Thymus (tissue), 11 donors: Measurements from ENCODE around the gene YY1. TPM values are rescaled to one million over a fixed set of nuclear protein-coding genes. Genes with fewer than 3 reads are reported as not detected.

Experiments used
- DNase-seq, 9 donors: peaks; one replicate each; pipeline ENCODE4 v3.0.0-alpha.2; 2013; ENCODE audit warnings: low spot score in 9 of 9, low read depth in 6 of 9, missing footprints in 1 of 9
- H3K27ac ChIP-seq, 2 donors: one replicate each; pipeline ENCODE4 v1.5.1; 2013; ENCODE audit warnings: control low read depth in 1 of 2, low read depth in 1 of 2, low read length in 1 of 2, mild to moderate bottlenecking in 1 of 2, moderate library complexity in 1 of 2
- H3K27me3 ChIP-seq, 2 donors: one replicate each; pipeline ENCODE4 v1.5.1; 2013; ENCODE audit warnings: low read length in 1 of 2; ENCODE audit not compliant: control insufficient read depth in 2 of 2, insufficient read depth in 1 of 2
- H3K36me3 ChIP-seq, 2 donors: one replicate each; pipeline ENCODE4 v1.5.1; 2013; ENCODE audit warnings: low read length in 1 of 2, mild to moderate bottlenecking in 1 of 2, moderate library complexity in 1 of 2; ENCODE audit not compliant: control insufficient read depth in 2 of 2, insufficient read depth in 2 of 2
- H3K4me1 ChIP-seq, 2 donors: one replicate each; pipeline ENCODE4 v1.5.1; 2013; ENCODE audit warnings: low read length in 2 of 2; ENCODE audit not compliant: control insufficient read depth in 2 of 2, insufficient read depth in 2 of 2
- H3K4me3 ChIP-seq, 2 donors: one replicate each; pipeline ENCODE4 v1.5.1; 2013; ENCODE audit warnings: low read length in 2 of 2, control low read depth in 1 of 2, mild to moderate bottlenecking in 1 of 2
- H3K9me3 ChIP-seq, 2 donors: one replicate each; pipeline ENCODE4 v1.5.1; 2013; ENCODE audit warnings: low read length in 1 of 2, mild to moderate bottlenecking in 1 of 2; ENCODE audit not compliant: control insufficient read depth in 2 of 2, insufficient read depth in 1 of 2
- WGBS: extraction: QIAGEN DNeasy Blood & Tissue Kit; methylation state at CpG from one replicate; pipeline ENCODE4 v1.1.7; 2013; 5-methylcytosine and 5-hydroxymethylcytosine counted together
- polyA plus RNA-seq: library from polyadenylated mRNA; stranded (reverse); fragments of 200-250 nt; gene quantifications from one replicate; pipeline ENCODE4 v1.2.3, GENCODE V29; 2013
- total RNA-seq: library from RNA; stranded (reverse); fragments of 120-200 nt; gene quantifications from one replicate; pipeline ENCODE4 v1.2.4, GENCODE V29; 2013
- donor health status: healthy.

The YY1 gene
- total and polyA plus RNA-seq, 2 donors: 66.7 to 72.3 TPM

GRCh38 chr14:100321473-100322137 is 82.7 kb downstream of the YY1 start:
- Histone ChIP-seq H3K4me3 (no peak overlapping the region), H3K4me1 (peaks cover 4 to 7% of the 10 kb centered on the region in 2 donors)

GRCh38 chr14:100322138-100322957 is 83.4 kb downstream of the YY1 start:
- Histone ChIP-seq H3K4me1 (peaks cover 4 to 7% of the 10 kb centered on the region in 2 donors), H3K27ac (no peak overlapping the region), H3K4me3 (no peak overlapping the region), H3K27me3 (no peaks in the 10 kb centered on the region), H3K9me3 (no peaks in the 10 kb centered on the region), H3K36me3 (no peaks in the 10 kb centered on the region)
- WGBS: 95% methylated on average over 15 of the region's 15 CpGs
- no peak for DNase-seq

More at GRCh38 chr14:100321473-100322137, 82.7 kb downstream of the YY1 start:
- Histone ChIP-seq H3K9me3 (no peaks in the 10 kb centered on the region), H3K27ac (no peak overlapping the region), H3K36me3 (no peaks in the 10 kb centered on the region), H3K27me3 (no peaks in the 10 kb centered on the region)
- DNase-seq: no peak
- WGBS: 96% methylated on average over 9 of the region's 9 CpGs

DNA sequence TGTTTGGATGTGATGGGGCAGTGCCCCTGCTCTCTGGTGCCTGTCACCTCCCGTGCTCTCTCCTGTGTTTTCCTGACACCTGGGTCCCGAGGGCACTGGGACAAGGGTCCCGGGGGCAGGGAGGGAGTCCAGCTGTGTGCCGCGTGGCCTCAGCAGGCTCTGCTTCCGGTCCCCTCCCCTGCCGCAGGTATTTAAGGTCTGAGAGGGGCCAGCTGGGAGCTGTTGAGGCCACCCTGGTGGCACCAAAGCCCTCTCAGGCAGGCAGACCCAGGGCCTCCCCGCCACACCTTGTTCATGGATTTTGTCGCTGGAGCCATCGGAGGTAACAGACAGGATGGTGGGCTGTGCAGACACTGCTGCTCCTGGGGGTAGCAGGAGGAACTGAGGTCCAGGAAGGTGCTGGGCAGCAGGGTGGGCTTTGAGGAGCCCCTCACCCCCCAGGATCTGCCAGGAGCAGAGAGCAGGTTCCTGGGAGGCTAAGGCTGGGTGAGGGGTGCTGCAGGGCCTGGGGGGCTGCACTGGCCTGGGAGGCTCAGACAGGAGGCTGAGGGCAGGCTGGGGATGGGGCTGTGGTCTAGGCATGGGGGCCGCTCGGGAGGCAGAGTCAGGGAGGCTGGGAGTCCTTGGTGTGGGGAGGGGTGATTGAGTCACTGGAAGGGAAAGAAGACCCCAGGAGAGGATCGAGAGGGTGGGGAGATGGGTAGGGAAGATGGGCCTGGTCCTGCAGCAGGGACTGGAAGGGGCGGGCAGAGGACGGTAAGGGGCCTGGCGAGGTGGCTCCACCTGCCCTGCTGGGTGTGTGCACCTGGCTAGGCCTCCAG is 84.4 kb downstream of the YY1 start, which contains the start of gene SLC25A47:
Gene SLC25A47 (plus strand): TSS at position 219 of the 821 bp plus-strand sequence. CDS start 76 bp downstream, at position 295.
- no peaks in the 10 kb centered on the region for H3K27me3 ChIP-seq
- H3K36me3 ChIP-seq: no peaks in the 10 kb centered on the region
- WGBS: 97% methylated on average over 16 of the region's 16 CpGs
- no peak within 1 kb of the TSS for H3K27ac ChIP-seq
- H3K9me3 ChIP-seq: no peaks in the 10 kb centered on the region
- DNase-seq: no peak
- peaks cover under 1 to 2% of the 10 kb centered on the region in 2 donors for H3K4me1 ChIP-seq
- no peak within 1 kb of the TSS for H3K4me3 ChIP-seq

DNA sequence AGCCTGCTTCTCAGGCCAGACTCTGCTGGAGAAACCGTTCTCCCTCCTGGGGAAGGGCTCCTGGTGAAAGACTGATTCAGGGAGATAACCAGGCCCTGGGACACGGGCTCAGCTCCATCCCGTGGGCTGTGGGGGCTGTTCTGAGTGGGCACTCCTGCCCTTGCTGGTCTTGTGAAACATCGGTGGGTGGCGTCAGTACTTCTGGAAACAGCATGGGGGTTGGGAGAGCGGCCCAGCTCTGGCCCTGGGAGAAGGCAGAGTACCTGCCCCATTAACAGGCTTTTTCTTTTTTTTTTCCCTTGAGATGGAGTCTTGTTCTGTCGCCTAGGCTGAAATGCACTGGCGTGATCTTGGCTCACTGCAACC is 85.0 kb downstream of the YY1 start:
- Histone ChIP-seq H3K36me3 (no peaks in the 10 kb centered on the region), H3K27ac (no peak overlapping the region), H3K4me3 (no peak overlapping the region), H3K27me3 (no peaks in the 10 kb centered on the region), H3K9me3 (no peaks in the 10 kb centered on the region), H3K4me1 (no peaks in the 10 kb centered on the region)
- DNase-seq: no peak
- WGBS: 94% methylated on average over 8 of the region's 8 CpGs

DNA sequence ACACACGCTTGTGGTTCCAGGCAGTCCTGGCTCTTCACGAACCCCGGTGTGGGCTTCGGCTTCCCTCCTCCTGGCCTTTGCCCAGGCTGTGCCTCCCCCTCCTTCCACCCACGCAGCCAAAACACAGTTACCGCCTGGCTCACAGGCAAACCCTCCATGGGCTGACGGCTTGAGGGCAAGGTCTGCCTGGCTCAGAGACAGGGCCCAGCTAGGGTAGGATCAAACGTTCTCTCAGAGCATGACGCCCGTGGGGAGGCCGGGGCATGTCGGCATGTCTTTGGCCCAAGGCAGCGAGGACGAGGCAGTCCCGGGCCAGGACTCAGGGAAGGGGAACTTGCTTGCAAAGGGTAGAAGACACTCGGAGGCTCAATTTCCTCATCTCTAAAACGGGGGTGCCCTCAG is 86.3 kb downstream of the YY1 start:
- WGBS: 94% methylated on average over 17 of the region's 17 CpGs
- DNase-seq: no peak
- Histone ChIP-seq H3K27ac (no peak overlapping the region), H3K27me3 (no peaks in the 10 kb centered on the region), H3K4me3 (no peak overlapping the region), H3K36me3 (no peaks in the 10 kb centered on the region), H3K9me3 (no peaks in the 10 kb centered on the region), H3K4me1 (peaks cover 0 to 6% of the 10 kb centered on the region in 2 donors)

DNA sequence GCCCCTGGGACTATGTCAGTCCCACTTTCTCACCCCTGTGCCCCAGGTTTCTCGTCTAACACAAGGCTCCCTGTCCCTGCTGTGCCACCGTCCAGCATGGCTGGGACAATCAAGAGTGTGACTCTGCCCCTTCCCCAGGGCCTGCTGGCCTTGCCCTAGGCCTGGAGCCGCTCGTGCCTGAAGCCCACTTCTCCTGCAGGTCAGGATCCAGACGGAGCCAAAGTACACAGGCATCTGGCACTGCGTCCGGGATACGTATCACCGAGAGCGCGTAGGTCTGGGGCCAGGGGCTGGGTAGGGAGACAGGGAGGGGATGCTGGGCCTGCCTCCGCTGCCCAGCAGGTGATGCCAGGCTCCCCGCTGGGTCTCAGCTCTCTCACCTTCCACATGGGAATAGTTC is 87.0 kb downstream of the YY1 start:
- WGBS: 97% methylated on average over 13 of the region's 13 CpGs
- Histone ChIP-seq H3K4me3 (no peak overlapping the region), H3K36me3 (no peaks in the 10 kb centered on the region), H3K27me3 (no peaks in the 10 kb centered on the region), H3K4me1 (peaks cover 0 to 14% of the 10 kb centered on the region in 2 donors), H3K27ac (no peak overlapping the region), H3K9me3 (no peaks in the 10 kb centered on the region)
- no peak for DNase-seq

DNA sequence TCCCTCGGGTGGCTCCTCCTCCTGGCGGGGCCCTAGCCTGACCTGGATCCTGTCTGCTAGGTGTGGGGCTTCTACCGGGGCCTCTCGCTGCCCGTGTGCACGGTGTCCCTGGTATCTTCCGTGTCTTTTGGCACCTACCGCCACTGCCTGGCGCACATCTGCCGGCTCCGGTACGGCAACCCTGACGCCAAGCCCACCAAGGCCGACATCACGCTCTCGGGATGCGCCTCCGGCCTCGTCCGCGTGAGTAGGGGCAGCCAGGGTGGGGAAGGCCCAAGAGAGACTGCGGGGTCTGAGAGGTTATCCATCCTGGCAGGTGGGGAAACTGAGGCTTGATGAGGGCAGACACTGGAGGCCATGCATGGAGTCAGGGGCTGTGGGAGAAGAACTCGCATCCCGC is 88.2 kb downstream of the YY1 start:
- 98% methylated on average over 24 of the region's 24 CpGs for WGBS
- Histone ChIP-seq H3K27ac (no peak overlapping the region), H3K9me3 (no peaks in the 10 kb centered on the region), H3K27me3 (no peaks in the 10 kb centered on the region), H3K4me1 (peaks cover 0 to 18% of the 10 kb centered on the region in 2 donors), H3K36me3 (peaks cover 0 to under 1% of the 10 kb centered on the region in 2 donors), H3K4me3 (no peak overlapping the region)
- DNase-seq: no peak

DNA sequence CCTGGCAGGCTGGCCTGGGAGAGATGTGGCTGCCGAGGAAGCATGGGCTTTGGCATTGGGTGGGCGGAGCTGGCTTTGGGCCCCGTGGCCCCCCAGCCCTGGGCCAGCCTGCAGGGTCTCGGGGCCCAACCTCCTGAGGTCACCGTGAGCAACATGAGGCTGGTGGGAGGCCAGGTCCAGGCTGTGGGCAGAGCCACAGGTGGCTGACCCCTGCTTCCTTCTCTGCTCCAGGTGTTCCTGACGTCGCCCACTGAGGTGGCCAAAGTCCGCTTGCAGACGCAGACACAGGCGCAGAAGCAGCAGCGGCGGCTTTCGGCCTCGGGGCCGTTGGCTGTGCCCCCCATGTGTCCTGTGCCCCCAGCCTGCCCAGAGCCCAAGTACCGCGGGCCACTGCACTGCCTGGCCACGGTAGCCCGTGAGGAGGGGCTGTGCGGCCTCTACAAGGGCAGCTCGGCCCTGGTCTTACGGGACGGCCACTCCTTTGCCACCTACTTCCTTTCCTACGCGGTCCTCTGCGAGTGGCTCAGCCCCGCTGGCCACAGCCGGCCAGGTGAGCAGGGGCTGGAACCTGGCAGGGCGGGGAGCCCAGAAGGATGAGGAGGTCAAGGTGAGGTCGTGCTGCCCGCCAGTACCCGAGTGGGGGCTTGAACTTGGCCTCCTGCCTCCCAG is 89.7 kb downstream of the YY1 start:
- 94% methylated on average over 32 of the region's 32 CpGs for WGBS
- Histone ChIP-seq H3K9me3 (no peaks in the 10 kb centered on the region), H3K27ac (no peak overlapping the region), H3K4me1 (peaks cover 0 to 18% of the 10 kb centered on the region in 2 donors), H3K4me3 (no peak overlapping the region), H3K27me3 (no peaks in the 10 kb centered on the region), H3K36me3 (peaks cover 0 to 13% of the 10 kb centered on the region in 2 donors)
- no peak for DNase-seq
